Fibroblast of mammary gland (primary cell): ENCODE data around the gene ZSCAN12.

Source experiments
- DNase-seq: peaks from one replicate; pipeline ENCODE4 v3.0.0-alpha.2; 2010; ENCODE audit warnings: low read depth
- H3K4me3 ChIP-seq: 2 replicates; pipeline ENCODE4 v1.5.1; 2011; ENCODE audit warnings: low read depth, mild to moderate bottlenecking, low read length, moderate library complexity; ENCODE audit not compliant: control insufficient read depth
- CTCF ChIP-seq: conservative IDR thresholded peaks from 2 replicates; pipeline ENCODE4 v1.5.1; 2011; ENCODE audit warnings: low read depth, low read length, inconsistent platforms; ENCODE audit not compliant: control insufficient read depth, insufficient read depth

The ZSCAN12 gene

GRCh38 chr6:28336284-28337120 is 63.0 kb downstream of the ZSCAN12 start:
- H3K4me3 ChIP-seq = peak overlapping the region; percentile 77
- no peak for TF ChIP-seq CTCF
- peak; percentile 23 for DNase-seq

GRCh38 chr6:28335564-28336283 is 63.8 kb downstream of the ZSCAN12 start, which contains the start of gene ZSCAN31:
Gene ZSCAN31 (minus strand): TSS chr6:28336148. CDS start chr6:28329683, 6,465 bp downstream.
- no peak for TF ChIP-seq CTCF
- peak; percentile 98 for DNase-seq
- peak within 1 kb of the TSS; percentile 77 for H3K4me3 ChIP-seq

GRCh38 chr6:28335040-28335563 is 64.4 kb downstream of the ZSCAN12 start:
- DNase-seq = no peak
- TF ChIP-seq CTCF = no peak
- H3K4me3 ChIP-seq = peak overlapping the region; percentile 77

- no peak for DNase-seq
- H3K4me3 ChIP-seq = no peak overlapping the region
- TF ChIP-seq CTCF = no peak
These were observed 65.1 kb downstream of the ZSCAN12 start for GRCh38 chr6:28334286-28335039.

GRCh38 chr6:28333599-28334018 is 65.9 kb downstream of the ZSCAN12 start:
- no peak for TF ChIP-seq CTCF
- no peak overlapping the region for H3K4me3 ChIP-seq
- DNase-seq = no peak

- TF ChIP-seq CTCF = no peak
- DNase-seq = no peak
- H3K4me3 ChIP-seq = no peak overlapping the region
These were observed 66.5 kb downstream of the ZSCAN12 start for GRCh38 chr6:28333047-28333446.
